NCI-H510A (cell line): ENCODE data around the gene FGF19.

ENCODE experiments used
- DNase-seq: peaks from one replicate; lab custom pipeline; 2025; lab: John Stamatoyannopoulos, UW

The FGF19 gene

GRCh38 chr11:69716891-69717747 lies 13.3 kb upstream of the FGF19 start:
- DNase-seq: no peak

GRCh38 chr11:69716099-69716498 lies 12.3 kb upstream of the FGF19 start:
- no peak for DNase-seq

- DNase-seq: no peak
These were observed 11.6 kb upstream of the FGF19 start for GRCh38 chr11:69715446-69715845.

- DNase-seq: no peak
These were observed 8.3 kb upstream of the FGF19 start for GRCh38 chr11:69711822-69712801.

DNA sequence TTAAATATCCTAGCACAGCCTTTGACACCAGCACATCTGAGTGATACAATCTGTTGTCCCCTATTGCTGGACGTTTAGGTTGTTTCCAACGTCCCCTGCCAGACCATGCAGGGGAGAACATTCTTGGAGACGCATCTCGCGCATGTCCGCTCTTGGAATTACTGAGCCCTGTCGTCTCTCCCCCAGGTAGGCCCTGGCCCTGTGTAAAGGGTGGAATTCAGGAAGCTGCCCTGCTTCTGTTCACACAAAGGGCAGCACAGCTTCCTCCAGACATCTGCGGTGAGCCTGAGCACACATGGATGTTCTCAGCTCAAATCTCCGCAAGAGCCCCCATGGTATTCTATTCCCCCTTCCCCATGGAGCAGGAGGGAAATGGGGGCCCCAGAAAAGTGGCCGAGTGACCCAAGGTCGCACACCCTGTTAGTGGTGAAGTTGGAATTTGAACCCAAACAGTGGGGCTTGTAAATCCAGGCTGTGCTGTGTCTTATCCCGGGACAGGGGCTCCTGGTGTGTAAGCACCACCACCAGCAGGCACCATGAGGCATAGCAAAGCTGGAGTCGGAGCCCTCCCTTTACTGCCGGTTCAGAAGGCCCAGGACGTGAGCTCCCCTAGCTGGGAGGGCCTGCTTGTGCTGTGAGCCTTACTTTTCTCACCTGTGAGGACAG lies 5.0 kb upstream of the FGF19 start:
- no peak for DNase-seq

DNA sequence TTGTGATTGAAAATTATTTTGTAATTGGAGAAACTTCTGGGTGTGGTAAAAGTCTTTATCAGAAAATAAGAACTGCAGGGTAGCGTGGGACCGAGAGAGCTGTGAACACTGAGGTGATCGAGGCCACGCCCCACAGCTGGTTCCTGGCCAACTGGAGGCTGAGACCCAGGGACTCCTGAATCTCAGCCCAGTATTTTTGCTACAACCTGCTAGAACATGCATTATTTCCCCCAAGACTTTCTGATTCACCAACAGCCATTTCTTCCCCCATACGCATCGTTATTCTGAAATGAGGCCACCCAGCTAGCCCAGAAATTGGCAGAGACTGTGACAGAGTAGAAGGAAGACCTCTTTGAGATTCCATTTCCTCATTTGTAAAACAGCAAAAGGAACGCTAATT lies 3.4 kb upstream of the FGF19 start:
- DNase-seq: no peak

GRCh38 chr11:69705901-69706787 lies 2.3 kb upstream of the FGF19 start:
- DNase-seq: no peak

- DNase-seq: no peak
These were observed 1.6 kb upstream of the FGF19 start for GRCh38 chr11:69705351-69705811.

GRCh38 chr11:69704508-69705253 lies 859 bp upstream of the FGF19 start:
- DNase-seq: peak; percentile 24

DNA sequence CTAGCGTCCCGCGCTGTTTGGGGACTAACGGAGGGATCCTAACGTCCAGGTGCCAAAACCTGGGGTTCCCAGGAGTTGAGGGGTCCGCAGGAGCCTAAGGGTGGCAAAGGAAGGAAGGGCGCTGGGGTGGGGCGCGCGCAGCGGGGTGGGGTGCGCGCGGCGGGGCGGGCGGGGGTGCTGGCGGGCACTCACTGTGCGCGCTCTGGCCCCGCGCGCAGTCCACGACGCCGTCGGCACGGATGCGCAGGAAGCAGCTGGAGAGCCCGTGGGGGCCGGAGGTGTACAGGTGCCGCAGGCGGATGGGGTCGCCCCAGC lies 412 bp downstream of the FGF19 start:
- DNase-seq: no peak

DNA sequence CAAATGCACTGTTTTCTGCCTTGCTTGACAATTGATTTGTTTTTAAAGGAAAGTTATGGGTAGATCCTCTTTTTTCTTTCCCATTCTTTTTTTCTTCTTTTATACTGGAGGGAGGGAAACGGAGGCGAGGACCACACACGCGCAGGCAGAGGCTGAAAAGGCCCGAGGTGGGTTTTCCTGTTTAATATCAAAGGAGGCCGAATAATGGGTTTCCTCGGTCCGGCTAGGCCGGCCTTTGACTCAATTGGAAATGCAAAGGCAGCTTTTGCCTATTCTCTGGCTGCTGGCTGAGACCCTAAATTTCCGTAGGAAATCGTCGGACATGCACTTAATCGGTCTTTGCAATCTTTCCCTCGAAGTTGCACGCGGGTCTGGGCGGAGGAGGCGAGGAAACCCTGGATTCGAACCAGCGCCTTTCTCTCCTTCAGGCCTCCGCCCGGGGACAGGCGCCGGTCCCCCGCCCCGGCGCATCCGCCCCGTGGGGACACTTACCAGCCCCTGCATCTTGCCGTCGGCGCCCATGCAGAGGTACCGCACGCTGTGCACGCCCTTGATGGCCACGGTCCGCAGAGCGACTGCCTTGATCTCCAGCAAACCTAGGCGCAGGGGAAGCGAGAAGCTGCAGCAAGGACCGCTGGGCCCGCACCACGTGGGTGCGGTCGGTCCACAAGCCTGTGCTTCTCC lies 911 bp downstream of the FGF19 start:
- no peak for DNase-seq

- DNase-seq: no peak
These were observed 1.6 kb downstream of the FGF19 start for GRCh38 chr11:69702239-69702691.

- peak; percentile 65 for DNase-seq
These were observed 3.3 kb downstream of the FGF19 start for GRCh38 chr11:69700278-69701140.

GRCh38 chr11:69699213-69699612 lies 4.6 kb downstream of the FGF19 start:
- peak; percentile 60 for DNase-seq

DNA sequence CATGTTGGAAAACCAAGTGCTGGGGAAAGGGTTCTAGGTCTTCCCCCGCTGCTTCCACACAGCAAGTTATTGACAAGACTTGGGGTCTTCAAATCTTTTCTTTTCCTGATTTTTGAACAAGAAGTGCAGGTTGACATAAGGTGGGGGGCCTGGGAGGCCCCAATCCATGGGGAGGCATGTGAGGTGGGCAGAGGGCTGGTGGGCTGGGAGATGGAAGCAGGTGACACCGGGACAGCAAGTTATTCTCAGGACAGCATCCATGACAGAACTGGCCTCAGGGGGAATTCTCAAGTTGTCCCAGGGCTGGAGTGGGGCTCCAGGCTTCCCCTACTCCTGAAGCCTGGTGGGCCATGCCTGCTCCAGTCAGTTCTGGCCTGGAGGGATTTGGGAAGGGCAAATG lies 5.5 kb downstream of the FGF19 start:
- no peak for DNase-seq

- DNase-seq: no peak
These were observed 6.0 kb downstream of the FGF19 start for GRCh38 chr11:69697861-69698260.

DNA sequence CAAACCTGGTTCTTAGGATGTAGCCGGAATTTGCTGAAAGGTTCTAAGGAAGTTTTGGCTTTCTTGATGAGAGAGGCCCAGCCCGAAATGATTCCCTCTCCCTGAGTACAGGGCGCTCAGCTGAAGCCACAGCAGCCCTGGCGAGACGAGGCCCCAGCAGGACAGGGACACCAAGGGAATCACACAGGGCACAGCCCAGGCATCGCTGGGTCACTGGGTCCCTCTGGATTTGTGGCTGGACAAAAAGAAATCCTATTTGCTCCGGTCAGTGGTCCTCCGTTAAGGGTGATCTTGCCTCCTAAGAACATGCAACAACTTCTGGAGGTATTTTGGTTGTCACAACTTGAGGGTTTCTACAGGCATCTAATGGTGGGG lies 6.4 kb downstream of the FGF19 start:
- no peak for DNase-seq

DNA sequence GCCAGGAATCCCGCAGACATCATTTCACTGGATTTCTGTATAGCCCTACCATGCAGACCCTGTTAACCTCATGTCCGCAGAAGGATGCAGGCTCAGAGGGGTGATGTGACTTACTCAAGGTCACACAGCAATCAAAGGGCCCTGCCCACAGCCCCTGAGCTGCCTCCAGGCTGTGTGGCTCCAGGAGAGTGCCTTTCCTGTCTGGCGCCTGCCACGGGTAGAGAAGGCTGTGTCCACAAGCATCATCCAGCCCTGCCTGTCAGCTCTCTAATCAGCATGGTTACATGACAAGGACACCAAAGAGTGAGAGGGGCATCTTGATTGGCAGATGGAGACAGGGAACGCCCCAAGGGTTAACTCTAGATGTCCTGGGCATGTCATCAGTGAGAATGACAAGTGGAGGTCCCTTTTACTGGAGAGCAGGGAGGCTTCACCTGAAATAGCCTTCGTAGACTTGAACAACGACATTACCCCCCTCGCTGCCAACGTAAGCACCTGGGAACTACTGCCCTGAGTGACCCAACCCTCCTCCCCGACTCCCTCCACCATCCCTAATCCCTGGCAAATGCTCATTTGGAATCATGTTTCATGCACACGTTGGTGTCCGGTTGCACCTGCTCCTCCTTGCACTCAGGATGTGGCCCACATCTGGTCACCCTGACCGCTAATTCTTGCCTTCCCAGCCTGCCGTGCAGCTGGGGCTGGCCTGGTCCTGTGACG lies 6.9 kb downstream of the FGF19 start:
- peak; percentile 92 for DNase-seq
